ENCODE measurements around the gene TP73.

GRCh38 chr1:3702990-3703728, 50.8 kb downstream of the TP73 start:
- TF ChIP-seq YY1 (IDR thresholded peaks at IDR 0.05; ENCODE audit: insufficient read depth, insufficient read length) (no peak), SUZ12 (IDR thresholded peaks at IDR 0.05; ENCODE audit: extremely low read depth, insufficient read depth, insufficient read length) (no peak), ZNF274 (IDR thresholded peaks at IDR 0.05; ENCODE audit: low read depth, low read length) (no peak)
